Measurements from ENCODE around the gene ZDHHC11B.

DNA sequence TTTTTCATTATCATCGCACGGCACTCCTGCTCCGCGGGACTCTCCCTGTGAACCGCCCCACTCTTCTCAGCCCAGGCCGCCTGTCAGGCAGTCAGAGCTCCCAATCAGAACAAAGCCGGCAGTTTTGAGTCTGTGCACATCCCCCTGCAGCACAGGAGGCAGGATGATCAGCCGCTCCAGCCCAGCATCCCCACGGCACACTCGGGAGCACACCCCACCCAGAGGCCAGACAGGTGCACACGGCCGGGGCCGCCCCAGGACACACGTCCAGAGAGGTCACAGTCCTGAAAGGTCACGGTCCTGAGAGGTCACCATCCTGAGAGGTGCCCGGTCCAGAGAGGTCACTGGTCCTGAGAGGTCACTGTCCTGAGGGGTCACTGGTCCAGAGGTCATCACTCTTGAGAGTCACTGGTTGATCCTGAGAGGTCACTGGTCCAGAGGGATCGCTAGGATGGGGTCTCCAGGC, 99.7 kb downstream of the ZDHHC11B start:
- TF ChIP-seq ELF4 (IDR thresholded peaks at IDR 0.05) = no peak
- no peak for TF ChIP-seq SP1 (IDR thresholded peaks at IDR 0.05)
- TF ChIP-seq HDGF (IDR thresholded peaks at IDR 0.05; ENCODE audit: borderline replicate concordance) = no peak
- TF ChIP-seq L3MBTL2 (conservative IDR thresholded peaks at IDR 0.05) = no peak
- TF ChIP-seq, protein P1, sequence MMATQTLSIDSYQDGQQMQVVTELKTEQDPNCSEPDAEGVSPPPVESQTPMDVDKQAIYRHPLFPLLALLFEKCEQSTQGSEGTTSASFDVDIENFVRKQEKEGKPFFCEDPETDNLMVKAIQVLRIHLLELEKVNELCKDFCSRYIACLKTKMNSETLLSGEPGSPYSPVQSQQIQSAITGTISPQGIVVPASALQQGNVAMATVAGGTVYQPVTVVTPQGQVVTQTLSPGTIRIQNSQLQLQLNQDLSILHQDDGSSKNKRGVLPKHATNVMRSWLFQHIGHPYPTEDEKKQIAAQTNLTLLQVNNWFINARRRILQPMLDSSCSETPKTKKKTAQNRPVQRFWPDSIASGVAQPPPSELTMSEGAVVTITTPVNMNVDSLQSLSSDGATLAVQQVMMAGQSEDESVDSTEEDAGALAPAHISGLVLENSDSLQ (IDR thresholded peaks at IDR 0.05) = no peak
- no peak for TF ChIP-seq FOXM1 (IDR thresholded peaks at IDR 0.05; ENCODE audit: borderline replicate concordance)
- no peak for TF ChIP-seq SUZ12 (IDR thresholded peaks at IDR 0.05)
- no peak for TF ChIP-seq FOXA1 (IDR thresholded peaks at IDR 0.05)
- no peak for TF ChIP-seq NFRKB (IDR thresholded peaks at IDR 0.05)

All from HEK293T (cell line).